Measurements from ENCODE around the gene ARHGAP18. TPM values are rescaled to one million over a fixed set of nuclear protein-coding genes. Genes with fewer than 3 reads are reported as not detected.

ARHGAP18 gene
- total RNA-seq, 1 experiment from 2014 or later, result 64.5 TPM

- intact Hi-C loops (cut with micrococcal nuclease; ENCODE audit: unreplicated experiment), result no loop called here
- Mint-ChIP-seq H3K27ac (ENCODE audit: unreplicated experiment) (peak overlapping the region; percentile 57), H3K36me3 (ENCODE audit: insufficient read depth, unreplicated experiment) (peaks cover 60% of the 10 kb centered on the region), H3K9me3 (ENCODE audit: low read depth, unreplicated experiment) (no peaks in the 10 kb centered on the region), H3K4me1 (ENCODE audit: low read depth, unreplicated experiment) (peaks cover 52% of the 10 kb centered on the region), H3K27me3 (ENCODE audit: unreplicated experiment) (no peaks in the 10 kb centered on the region), H3K4me3 (ENCODE audit: low read depth, unreplicated experiment) (peak overlapping the region; percentile 59)
- BruUV-seq (replicated peaks), result no TSS peak
- DNase-seq, result no peak
- no peak for TF ChIP-seq CTCF (IDR thresholded peaks at IDR 0.05; ENCODE audit: unreplicated experiment)
- CTCF ChIA-PET, result interaction anchor here (0.6 to 0.8 kb wide), 2 partner anchors 11 to 35 kb away, joined by 3 read pairs; no protein-coding TSS in a partner anchor
Measured at GRCh38 chr6:129638055-129638684, 71.8 kb downstream of the ARHGAP18 start.

- CTCF ChIA-PET, result interaction anchor here (0.6 to 0.8 kb wide), 2 partner anchors 12 to 36 kb away, joined by 3 read pairs; no protein-coding TSS in a partner anchor
- no peak for TF ChIP-seq CTCF (IDR thresholded peaks at IDR 0.05; ENCODE audit: unreplicated experiment)
- DNase-seq, result no peak
Measured at GRCh38 chr6:129637340-129638054, 72.5 kb downstream of the ARHGAP18 start.

GRCh38 chr6:129635396-129636130 lies 74.4 kb downstream of the ARHGAP18 start:
- Mint-ChIP-seq H3K27ac (ENCODE audit: unreplicated experiment) (peak overlapping the region; percentile 23), H3K4me1 (ENCODE audit: low read depth, unreplicated experiment) (peaks cover 40% of the 10 kb centered on the region), H3K9me3 (ENCODE audit: low read depth, unreplicated experiment) (no peaks in the 10 kb centered on the region), H3K4me3 (ENCODE audit: low read depth, unreplicated experiment) (no peak overlapping the region), H3K36me3 (ENCODE audit: insufficient read depth, unreplicated experiment) (peaks cover 62% of the 10 kb centered on the region), H3K27me3 (ENCODE audit: unreplicated experiment) (no peaks in the 10 kb centered on the region)
- no TSS peak for BruUV-seq (replicated peaks)
- intact Hi-C loops (cut with micrococcal nuclease; ENCODE audit: unreplicated experiment), result no loop called here
- CTCF ChIA-PET, result no interaction called here
- DNase-seq, result no peak
- no peak for TF ChIP-seq CTCF (IDR thresholded peaks at IDR 0.05; ENCODE audit: unreplicated experiment)

More at GRCh38 chr6:129637340-129638054, 72.5 kb downstream of the ARHGAP18 start:
- H3K9me3 Mint-ChIP-seq (ENCODE audit: low read depth, unreplicated experiment), result no peaks in the 10 kb centered on the region
- peak overlapping the region; percentile 57 for H3K27ac Mint-ChIP-seq (ENCODE audit: unreplicated experiment)
- TSS peak; percentile 9 for BruUV-seq (replicated peaks)
- no peaks in the 10 kb centered on the region for H3K27me3 Mint-ChIP-seq (ENCODE audit: unreplicated experiment)
- intact Hi-C loops (cut with micrococcal nuclease; ENCODE audit: unreplicated experiment), result no loop called here
- H3K4me1 Mint-ChIP-seq (ENCODE audit: low read depth, unreplicated experiment), result peaks cover 52% of the 10 kb centered on the region
- H3K4me3 Mint-ChIP-seq (ENCODE audit: low read depth, unreplicated experiment), result peak overlapping the region; percentile 4
- peaks cover 63% of the 10 kb centered on the region for H3K36me3 Mint-ChIP-seq (ENCODE audit: insufficient read depth, unreplicated experiment)

GRCh38 chr6:129634411-129635230 lies 75.4 kb downstream of the ARHGAP18 start:
- Mint-ChIP-seq H3K9me3 (ENCODE audit: low read depth, unreplicated experiment) (no peaks in the 10 kb centered on the region), H3K27ac (ENCODE audit: unreplicated experiment) (no peak overlapping the region), H3K36me3 (ENCODE audit: insufficient read depth, unreplicated experiment) (peaks cover 59% of the 10 kb centered on the region), H3K27me3 (ENCODE audit: unreplicated experiment) (no peaks in the 10 kb centered on the region), H3K4me1 (ENCODE audit: low read depth, unreplicated experiment) (peaks cover 39% of the 10 kb centered on the region), H3K4me3 (ENCODE audit: low read depth, unreplicated experiment) (no peak overlapping the region)
- no TSS peak for BruUV-seq (replicated peaks)
- TF ChIP-seq CTCF (IDR thresholded peaks at IDR 0.05; ENCODE audit: unreplicated experiment), result no peak
- intact Hi-C loops (cut with micrococcal nuclease; ENCODE audit: unreplicated experiment), result no loop called here
- CTCF ChIA-PET, result no interaction called here
- DNase-seq, result no peak
